GM13977 (cell line): ENCODE measurements around the gene TMEM131L.
"Not testable (repeated sequence)": the region's sequence is repeated elsewhere in the genome, so short reads cannot be mapped to it uniquely, and the experiment has no call there.

ENCODE experiments used
- DNase-seq: peaks from one replicate; pipeline ENCODE4 v3.0.0; 2012; ENCODE audit warnings: low spot score
- in situ Hi-C: fragments of 300-500 bp; cut with MboI; formaldehyde crosslinking; loops from one replicate; pipeline ENCODE4 v1.12.0; 2022; ENCODE audit warnings: low sequenced_read_pairs, low pct_unique_long_range_greater_than_20kb, mixed read lengths, inconsistent platforms; ENCODE audit not compliant: unreplicated experiment
- TF ChIP-seq, protein P1 (sequence below): IDR thresholded peaks from 2 replicates; pipeline ENCODE4 v1.5.1; 2012; ENCODE audit warnings: mild to moderate bottlenecking, control low read depth; ENCODE audit not compliant: insufficient read depth; ENCODE audit errors: extremely low read depth, missing control alignments

TMEM131L gene, protein sequence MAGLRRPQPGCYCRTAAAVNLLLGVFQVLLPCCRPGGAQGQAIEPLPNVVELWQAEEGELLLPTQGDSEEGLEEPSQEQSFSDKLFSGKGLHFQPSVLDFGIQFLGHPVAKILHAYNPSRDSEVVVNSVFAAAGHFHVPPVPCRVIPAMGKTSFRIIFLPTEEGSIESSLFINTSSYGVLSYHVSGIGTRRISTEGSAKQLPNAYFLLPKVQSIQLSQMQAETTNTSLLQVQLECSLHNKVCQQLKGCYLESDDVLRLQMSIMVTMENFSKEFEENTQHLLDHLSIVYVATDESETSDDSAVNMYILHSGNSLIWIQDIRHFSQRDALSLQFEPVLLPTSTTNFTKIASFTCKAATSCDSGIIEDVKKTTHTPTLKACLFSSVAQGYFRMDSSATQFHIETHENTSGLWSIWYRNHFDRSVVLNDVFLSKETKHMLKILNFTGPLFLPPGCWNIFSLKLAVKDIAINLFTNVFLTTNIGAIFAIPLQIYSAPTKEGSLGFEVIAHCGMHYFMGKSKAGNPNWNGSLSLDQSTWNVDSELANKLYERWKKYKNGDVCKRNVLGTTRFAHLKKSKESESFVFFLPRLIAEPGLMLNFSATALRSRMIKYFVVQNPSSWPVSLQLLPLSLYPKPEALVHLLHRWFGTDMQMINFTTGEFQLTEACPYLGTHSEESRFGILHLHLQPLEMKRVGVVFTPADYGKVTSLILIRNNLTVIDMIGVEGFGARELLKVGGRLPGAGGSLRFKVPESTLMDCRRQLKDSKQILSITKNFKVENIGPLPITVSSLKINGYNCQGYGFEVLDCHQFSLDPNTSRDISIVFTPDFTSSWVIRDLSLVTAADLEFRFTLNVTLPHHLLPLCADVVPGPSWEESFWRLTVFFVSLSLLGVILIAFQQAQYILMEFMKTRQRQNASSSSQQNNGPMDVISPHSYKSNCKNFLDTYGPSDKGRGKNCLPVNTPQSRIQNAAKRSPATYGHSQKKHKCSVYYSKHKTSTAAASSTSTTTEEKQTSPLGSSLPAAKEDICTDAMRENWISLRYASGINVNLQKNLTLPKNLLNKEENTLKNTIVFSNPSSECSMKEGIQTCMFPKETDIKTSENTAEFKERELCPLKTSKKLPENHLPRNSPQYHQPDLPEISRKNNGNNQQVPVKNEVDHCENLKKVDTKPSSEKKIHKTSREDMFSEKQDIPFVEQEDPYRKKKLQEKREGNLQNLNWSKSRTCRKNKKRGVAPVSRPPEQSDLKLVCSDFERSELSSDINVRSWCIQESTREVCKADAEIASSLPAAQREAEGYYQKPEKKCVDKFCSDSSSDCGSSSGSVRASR (N-terminal part only)

DNA sequence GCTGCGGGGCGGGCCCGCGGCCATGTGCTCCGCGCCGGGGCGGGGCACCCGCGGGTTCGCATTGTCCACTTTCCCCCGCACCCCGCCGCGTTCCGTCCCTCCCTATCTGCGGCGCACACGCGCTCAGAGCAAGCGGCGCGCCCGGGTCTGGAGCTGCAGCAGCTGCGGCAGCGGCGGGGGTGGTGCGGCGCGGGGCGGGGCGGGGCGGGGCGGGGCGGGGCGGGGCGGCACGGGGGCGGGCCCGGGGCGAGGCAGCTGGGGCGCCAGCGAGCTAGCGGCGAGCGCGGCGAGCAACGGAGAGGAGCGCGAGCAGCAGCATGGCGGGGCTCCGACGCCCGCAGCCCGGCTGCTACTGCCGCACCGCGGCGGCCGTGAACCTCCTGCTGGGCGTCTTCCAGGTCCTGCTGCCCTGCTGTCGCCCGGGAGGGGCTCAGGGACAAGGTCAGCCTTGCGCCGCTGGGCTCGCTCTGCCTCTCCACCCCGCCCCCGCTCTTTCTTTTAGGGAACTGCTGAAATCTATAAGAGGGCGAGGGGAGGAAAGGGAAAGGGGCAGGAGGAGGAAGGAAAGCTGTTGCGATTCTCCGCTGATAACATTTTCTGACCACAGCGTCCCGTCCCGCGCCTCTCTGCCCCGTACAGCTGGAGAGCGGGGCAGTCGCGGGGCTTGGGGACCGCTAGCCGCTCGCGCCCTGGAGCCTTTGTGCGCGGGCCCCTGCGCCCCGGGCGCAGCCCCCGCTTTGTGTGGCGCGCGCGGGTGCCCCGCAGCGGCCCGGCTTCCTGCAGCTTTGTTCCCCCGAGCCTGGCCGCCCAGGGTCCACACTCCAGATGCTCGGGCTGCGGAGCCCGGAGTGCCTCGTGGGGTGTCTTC lies at the start of gene TMEM131L:
TSS of gene TMEM131L (plus strand) at position 280 of the 868 bp plus-strand sequence. CDS start at position 318, 38 bp downstream.
- TF ChIP-seq, protein P1, sequence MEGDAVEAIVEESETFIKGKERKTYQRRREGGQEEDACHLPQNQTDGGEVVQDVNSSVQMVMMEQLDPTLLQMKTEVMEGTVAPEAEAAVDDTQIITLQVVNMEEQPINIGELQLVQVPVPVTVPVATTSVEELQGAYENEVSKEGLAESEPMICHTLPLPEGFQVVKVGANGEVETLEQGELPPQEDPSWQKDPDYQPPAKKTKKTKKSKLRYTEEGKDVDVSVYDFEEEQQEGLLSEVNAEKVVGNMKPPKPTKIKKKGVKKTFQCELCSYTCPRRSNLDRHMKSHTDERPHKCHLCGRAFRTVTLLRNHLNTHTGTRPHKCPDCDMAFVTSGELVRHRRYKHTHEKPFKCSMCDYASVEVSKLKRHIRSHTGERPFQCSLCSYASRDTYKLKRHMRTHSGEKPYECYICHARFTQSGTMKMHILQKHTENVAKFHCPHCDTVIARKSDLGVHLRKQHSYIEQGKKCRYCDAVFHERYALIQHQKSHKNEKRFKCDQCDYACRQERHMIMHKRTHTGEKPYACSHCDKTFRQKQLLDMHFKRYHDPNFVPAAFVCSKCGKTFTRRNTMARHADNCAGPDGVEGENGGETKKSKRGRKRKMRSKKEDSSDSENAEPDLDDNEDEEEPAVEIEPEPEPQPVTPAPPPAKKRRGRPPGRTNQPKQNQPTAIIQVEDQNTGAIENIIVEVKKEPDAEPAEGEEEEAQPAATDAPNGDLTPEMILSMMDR: peak; percentile 31
- DNase-seq: peak; percentile 88
- in situ Hi-C loops: no loop called here

DNA sequence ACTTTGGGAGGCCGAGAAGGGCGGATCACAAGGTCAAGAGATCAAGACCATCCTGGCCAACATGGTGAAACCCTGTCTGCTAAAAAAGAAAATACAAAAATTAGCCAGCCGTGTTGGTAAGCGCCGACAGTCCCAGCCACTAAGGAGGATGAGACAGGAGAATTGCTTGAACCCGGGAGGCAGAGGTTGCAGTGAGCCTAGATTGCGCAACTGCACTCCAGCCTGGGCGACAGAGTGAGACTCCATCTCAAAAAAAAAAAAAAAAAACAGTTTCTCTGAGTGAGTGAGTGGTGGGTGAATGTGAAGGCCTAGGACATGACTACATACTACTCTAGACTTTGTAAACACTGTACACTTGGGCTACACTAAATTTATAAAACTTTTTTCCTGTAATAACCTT lies 49.7 kb upstream of the TMEM131L start:
- DNase-seq, in situ Hi-C loops: not testable (repeated sequence)

DNA sequence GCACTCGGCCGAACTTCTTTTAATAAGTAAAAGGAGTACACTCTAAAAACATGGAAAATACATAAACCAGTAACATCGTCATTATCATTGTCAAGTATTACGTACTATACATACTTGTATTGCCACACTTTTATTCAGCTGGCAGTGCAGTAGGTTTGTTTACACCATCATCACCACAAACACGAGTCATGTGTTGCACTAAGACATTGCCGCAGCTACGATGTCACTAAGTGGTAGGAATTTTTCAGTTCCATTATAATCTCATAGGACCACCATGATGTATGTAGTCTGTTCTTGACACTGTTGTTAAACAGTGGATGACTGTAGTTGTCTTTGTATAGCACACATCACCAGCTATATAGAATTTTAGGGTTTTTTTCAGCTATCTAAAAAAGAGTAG lies 48.0 kb upstream of the TMEM131L start:
- TF ChIP-seq, protein P1: no peak
- DNase-seq: no peak
- in situ Hi-C loops: no loop called here

DNA sequence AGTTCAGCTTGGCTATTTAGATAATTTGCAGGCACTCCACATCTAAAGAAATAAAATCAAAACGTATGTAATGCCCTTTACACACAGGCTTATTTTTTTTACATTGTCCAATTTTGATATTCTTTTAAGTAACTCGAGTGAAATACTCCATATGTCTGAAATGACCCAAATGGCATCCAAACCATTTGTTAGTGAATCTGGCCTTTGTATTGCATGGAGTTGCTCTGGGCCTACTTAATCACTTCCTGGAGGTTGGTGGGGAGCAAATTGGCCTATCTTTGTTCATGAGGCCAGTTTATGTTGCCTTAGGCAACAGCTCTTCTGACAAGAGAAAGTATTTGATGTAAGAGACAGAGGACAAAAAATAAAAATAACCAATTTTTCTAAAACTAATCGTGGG lies 47.6 kb upstream of the TMEM131L start:
- TF ChIP-seq, protein P1: no peak
- DNase-seq: no peak
- in situ Hi-C loops: no loop called here

DNA sequence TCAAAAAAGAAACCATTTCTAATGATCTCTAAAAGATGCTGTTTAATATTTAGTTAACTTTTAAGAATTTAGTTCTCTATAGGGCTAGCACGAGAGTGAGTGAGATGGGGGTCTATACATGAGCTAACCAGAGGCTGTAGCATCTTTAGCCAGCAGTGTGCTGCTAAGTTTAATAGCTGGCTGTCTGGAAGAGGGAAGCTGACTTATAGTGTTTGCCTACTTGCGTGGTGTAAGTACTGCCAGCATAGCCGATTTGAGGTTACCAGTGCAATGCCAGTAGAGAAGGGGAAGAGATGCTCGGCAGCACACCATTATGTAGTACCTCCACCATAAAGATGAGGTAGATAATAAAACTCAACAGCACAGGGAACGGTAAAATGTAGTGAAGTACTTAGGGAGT lies 47.1 kb upstream of the TMEM131L start:
- in situ Hi-C loops: no loop called here
- TF ChIP-seq, protein P1: no peak
- DNase-seq: no peak

DNA sequence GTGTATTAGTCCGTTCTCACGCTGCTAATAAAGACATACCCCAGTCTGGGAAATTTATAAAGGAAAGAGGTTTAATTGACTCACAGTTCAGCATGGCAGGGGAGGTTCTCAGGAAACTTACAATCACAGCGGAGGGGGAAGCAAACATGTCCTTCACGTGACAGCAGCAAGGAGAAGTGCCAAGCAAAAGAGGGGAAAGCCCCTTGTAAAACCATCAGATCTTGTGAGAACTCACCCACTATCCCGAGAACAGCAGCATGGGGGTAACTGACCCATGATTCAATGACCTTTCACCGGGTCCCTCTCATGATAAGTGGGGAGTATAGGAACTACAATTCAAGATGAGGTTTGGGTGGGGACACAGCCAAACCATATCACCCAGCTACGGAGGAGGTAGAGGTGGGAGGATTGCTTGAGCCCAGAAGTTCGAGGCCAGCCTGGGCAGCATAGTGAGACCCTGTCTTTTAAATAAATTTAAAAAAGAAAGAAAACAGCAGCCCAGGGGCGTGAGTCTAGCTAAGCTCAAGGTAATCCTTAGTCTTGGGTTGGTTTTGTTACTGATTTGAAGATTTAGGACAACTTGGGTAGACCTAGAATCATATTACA lies 46.4 kb upstream of the TMEM131L start:
- TF ChIP-seq, protein P1: no peak
- no peak for DNase-seq
- in situ Hi-C loops: no loop called here
